Upper lobe of right lung (tissue), 1 donor: Measurements from ENCODE around the gene GTPBP8. TPM values are rescaled to one million over a fixed set of nuclear protein-coding genes. Genes with fewer than 3 reads are reported as not detected.

Experiments
- ATAC-seq: fragments of 200-7000 bp; cut with Tn5 transposase; one replicate; pipeline ENCODE4 v1.9.1; 2020; ENCODE audit warnings: mild to moderate bottlenecking, moderate library complexity
- DNase-seq: peaks from one replicate; pipeline ENCODE4 v3.0.0-alpha.2; 2020
- H3K27ac ChIP-seq: fragments of 200-600 bp; one replicate; pipeline ENCODE4 v1.8.0; 2022
- H3K27me3 ChIP-seq: fragments of 200-600 bp; one replicate; pipeline ENCODE4 v1.8.0; 2022; ENCODE audit warnings: mild to moderate bottlenecking
- H3K36me3 ChIP-seq: fragments of 200-600 bp; one replicate; pipeline ENCODE4 v1.8.0; 2022
- H3K4me1 ChIP-seq: fragments of 200-600 bp; one replicate; pipeline ENCODE4 v1.8.0; 2022
- H3K4me3 ChIP-seq: fragments of 200-600 bp; one replicate; pipeline ENCODE4 v1.8.0; 2022; ENCODE audit warnings: mild to moderate bottlenecking
- H3K9me3 ChIP-seq: fragments of 200-600 bp; one replicate; pipeline ENCODE4 v1.8.0; 2022
- intact Hi-C: fragments of 100-400 bp; cut with DNase I; formaldehyde crosslinking; loops from one replicate; pipeline ENCODE4 v1.11.0; 2022
- total RNA-seq: library from RNA; stranded (reverse); fragmentation: NEBNext Ultra II Directional; extraction: Animal tissue kit (Norgen Biotek cat#: 25700); gene quantifications from one replicate; pipeline ENCODE4 v1.2.1, GENCODE V29; 2021
- TF ChIP-seq, protein P1 (sequence below): fragments of 200-600 bp; IDR thresholded peaks from one replicate; pipeline ENCODE4 v1.8.0; 2022; ENCODE audit warnings: antibody characterized with exemption
- donor health status: DM: no; HTN: yes; CAD: no; lungs with severe emphysema.

Gene GTPBP8
- total RNA-seq, 1 donor from 2014 or later: 12.3 TPM

DNA sequence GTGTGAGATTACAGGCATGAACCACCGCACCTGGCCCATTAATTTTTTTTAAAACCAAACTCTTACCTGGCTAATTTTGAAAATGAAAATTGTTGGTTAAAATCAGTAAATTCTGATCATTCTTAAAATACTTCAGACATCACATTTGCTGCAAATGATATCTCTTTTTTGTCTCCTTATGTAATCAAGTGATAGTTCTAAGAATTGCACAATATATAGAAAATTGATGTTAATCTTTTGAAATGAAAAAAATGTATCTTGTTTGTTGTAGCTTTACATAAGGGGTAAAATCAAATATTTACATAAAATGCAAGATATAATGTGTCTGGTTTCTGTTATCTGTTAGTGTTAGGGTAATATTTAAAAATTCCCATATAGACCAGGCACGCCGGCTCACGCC is 5.0 kb downstream of the GTPBP8 start:
- intact Hi-C loops: no loop called here
- TF ChIP-seq, protein P1, sequence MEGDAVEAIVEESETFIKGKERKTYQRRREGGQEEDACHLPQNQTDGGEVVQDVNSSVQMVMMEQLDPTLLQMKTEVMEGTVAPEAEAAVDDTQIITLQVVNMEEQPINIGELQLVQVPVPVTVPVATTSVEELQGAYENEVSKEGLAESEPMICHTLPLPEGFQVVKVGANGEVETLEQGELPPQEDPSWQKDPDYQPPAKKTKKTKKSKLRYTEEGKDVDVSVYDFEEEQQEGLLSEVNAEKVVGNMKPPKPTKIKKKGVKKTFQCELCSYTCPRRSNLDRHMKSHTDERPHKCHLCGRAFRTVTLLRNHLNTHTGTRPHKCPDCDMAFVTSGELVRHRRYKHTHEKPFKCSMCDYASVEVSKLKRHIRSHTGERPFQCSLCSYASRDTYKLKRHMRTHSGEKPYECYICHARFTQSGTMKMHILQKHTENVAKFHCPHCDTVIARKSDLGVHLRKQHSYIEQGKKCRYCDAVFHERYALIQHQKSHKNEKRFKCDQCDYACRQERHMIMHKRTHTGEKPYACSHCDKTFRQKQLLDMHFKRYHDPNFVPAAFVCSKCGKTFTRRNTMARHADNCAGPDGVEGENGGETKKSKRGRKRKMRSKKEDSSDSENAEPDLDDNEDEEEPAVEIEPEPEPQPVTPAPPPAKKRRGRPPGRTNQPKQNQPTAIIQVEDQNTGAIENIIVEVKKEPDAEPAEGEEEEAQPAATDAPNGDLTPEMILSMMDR: no peak
- ATAC-seq: no peak

GRCh38 chr3:113000691-113001090 is 9.9 kb downstream of the GTPBP8 start:
- peaks cover 78% of the 10 kb centered on the region for H3K36me3 ChIP-seq
- H3K27ac ChIP-seq: no peak overlapping the region
- H3K27me3 ChIP-seq: no peaks in the 10 kb centered on the region
- no peak overlapping the region for H3K4me3 ChIP-seq
- DNase-seq (no peak), ATAC-seq (no peak)
- H3K9me3 ChIP-seq: no peaks in the 10 kb centered on the region
- TF ChIP-seq, protein P1: no peak
- no peaks in the 10 kb centered on the region for H3K4me1 ChIP-seq
- intact Hi-C loops: no loop called here

More for the DNA sequence above, 5.0 kb downstream of the GTPBP8 start:
- Histone ChIP-seq H3K27ac (no peak overlapping the region), H3K27me3 (no peaks in the 10 kb centered on the region), H3K4me3 (no peak overlapping the region), H3K4me1 (peaks cover 6% of the 10 kb centered on the region), H3K36me3 (peaks cover 36% of the 10 kb centered on the region), H3K9me3 (no peaks in the 10 kb centered on the region)
- DNase-seq: no peak

GRCh38 chr3:113002037-113002436 is 11.3 kb downstream of the GTPBP8 start:
- Histone ChIP-seq H3K36me3 (peaks cover 91% of the 10 kb centered on the region), H3K27ac (no peak overlapping the region), H3K4me3 (no peak overlapping the region), H3K9me3 (no peaks in the 10 kb centered on the region), H3K27me3 (no peaks in the 10 kb centered on the region), H3K4me1 (no peaks in the 10 kb centered on the region)
- TF ChIP-seq, protein P1: no peak
- ATAC-seq (no peak), DNase-seq (no peak)
- intact Hi-C loops: no loop called here

DNA sequence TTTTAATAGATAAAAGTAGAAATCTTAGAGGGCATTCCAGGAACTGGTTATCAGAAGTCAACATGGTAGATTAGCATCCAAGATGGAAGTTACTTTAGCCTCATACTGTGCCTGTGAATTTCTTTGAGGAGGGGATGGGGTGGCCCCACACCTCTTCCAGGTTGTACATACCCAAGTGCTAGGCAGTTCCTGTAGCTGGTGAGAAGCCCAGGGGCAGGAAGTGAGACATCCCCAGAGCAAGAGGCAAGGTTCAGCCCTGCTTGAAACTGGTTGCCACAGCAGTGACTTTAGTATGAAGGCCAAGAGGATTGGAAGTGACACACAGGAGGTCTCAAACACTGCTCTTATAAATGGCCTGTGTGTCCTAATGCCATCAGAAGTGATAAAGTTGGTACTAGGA is 11.9 kb downstream of the GTPBP8 start:
- Histone ChIP-seq H3K36me3 (peaks cover 91% of the 10 kb centered on the region), H3K4me1 (no peaks in the 10 kb centered on the region), H3K27me3 (no peaks in the 10 kb centered on the region), H3K4me3 (no peak overlapping the region), H3K9me3 (no peaks in the 10 kb centered on the region), H3K27ac (no peak overlapping the region)
- DNase-seq (no peak), ATAC-seq (peak; percentile 22)
- intact Hi-C loops: no loop called here
- TF ChIP-seq, protein P1: no peak

DNA sequence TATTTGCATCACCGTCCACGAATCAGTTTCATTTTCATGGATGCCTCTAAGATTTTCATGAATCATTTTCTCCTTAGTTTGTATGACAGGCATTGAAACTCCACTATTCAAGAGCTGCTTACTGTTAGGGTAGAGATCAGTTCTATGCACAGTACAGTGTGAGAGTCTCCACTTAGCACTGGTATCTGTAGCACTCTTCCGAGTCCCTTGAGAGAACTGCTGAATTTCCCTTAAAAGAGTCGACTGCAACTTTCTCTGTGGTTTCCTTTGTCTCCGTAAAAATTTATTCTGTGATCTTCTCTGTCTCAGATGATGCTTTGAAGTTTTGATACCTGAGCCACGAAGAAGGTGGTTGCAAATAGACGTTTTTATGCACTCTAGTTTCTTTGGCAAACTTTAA is 14.8 kb downstream of the GTPBP8 start:
- H3K4me1 ChIP-seq: no peaks in the 10 kb centered on the region
- no peak overlapping the region for H3K27ac ChIP-seq
- TF ChIP-seq, protein P1: no peak
- intact Hi-C loops: no loop called here
- no peaks in the 10 kb centered on the region for H3K27me3 ChIP-seq
- ATAC-seq (no peak), DNase-seq (no peak)
- H3K4me3 ChIP-seq: no peak overlapping the region
- peaks cover 93% of the 10 kb centered on the region for H3K36me3 ChIP-seq
- H3K9me3 ChIP-seq: no peaks in the 10 kb centered on the region

GRCh38 chr3:113006359-113007056 is 15.7 kb downstream of the GTPBP8 start:
- intact Hi-C loops: no loop called here
- H3K36me3 ChIP-seq: peaks cover 93% of the 10 kb centered on the region
- no peaks in the 10 kb centered on the region for H3K9me3 ChIP-seq

More at GRCh38 chr3:113006359-113007056, 15.7 kb downstream of the GTPBP8 start:
- DNase-seq (no peak), ATAC-seq (no peak)
- H3K4me3 ChIP-seq: no peak overlapping the region
- no peaks in the 10 kb centered on the region for H3K27me3 ChIP-seq
- H3K4me1 ChIP-seq: no peaks in the 10 kb centered on the region
- H3K27ac ChIP-seq: no peak overlapping the region
- TF ChIP-seq, protein P1: no peak
